Measurements from ENCODE around the gene OR1D5. TPM values are rescaled to one million over a fixed set of nuclear protein-coding genes. Genes with fewer than 3 reads are reported as not detected.

The OR1D5 gene
- total RNA-seq, 2 experiments from 2014 or later, result not detected

DNA sequence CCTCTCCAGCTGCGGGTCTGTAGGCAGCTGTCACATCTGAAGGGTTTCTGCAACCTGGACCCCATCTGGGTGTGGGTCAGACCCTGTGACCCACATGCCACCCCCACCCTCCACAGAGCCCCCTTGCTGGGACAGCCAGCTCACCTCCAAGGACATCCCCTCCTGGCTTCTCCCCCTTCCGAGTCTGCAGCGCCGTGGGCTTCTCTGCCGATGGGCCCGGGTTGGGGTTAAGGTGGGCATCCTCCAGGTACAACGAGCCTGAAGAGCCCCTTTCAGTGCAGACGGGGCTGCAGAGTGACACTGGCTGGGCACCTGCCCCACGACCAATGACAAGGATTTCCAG lies 28.9 kb downstream of the OR1D5 start:
- Mint-ChIP-seq H3K4me3 (no peak overlapping the region), H3K9me3 (no peaks in the 10 kb centered on the region), H3K27ac (no peak overlapping the region), H3K36me3 (ENCODE audit: low read depth) (peaks cover 21% of the 10 kb centered on the region), H3K4me1 (ENCODE audit: low read depth) (peaks cover 6% of the 10 kb centered on the region), H3K27me3 (no peaks in the 10 kb centered on the region)
- DNase-seq, result peak in 1 of 14 experiments; percentile 28
- Histone ChIP-seq H3K36me3 (ENCODE audit: insufficient read depth, low read length) (peaks cover 19% of the 10 kb centered on the region), H3K9me3 (ENCODE audit: control insufficient read depth in 1 of 2, insufficient read depth in 1 of 2, low read length in 2 of 2) (no peaks in the 10 kb centered on the region), H3K27me3 (ENCODE audit: control insufficient read depth in 1 of 2, insufficient read depth in 2 of 2, low read length in 2 of 2) (no peaks in the 10 kb centered on the region), H3K4me3 (ENCODE audit: low read length) (no peak overlapping the region), H3K4me1 (ENCODE audit: insufficient read depth, low read length) (peaks cover 3% of the 10 kb centered on the region), H3K27ac (ENCODE audit: low read depth in 1 of 2, low read length in 2 of 2) (no peak overlapping the region)
- ChIA-PET POLR2A (no interaction called here), CTCF (interaction anchor here (0.6 kb wide), 1 partner anchor 59 kb away, joined by 3 read pairs; no protein-coding TSS in a partner anchor)
- ATAC-seq (ENCODE audit: poor library complexity), result no peak
- intact Hi-C loops (cut with DNase I, micrococcal nuclease), result no loop called here
- no peak for TF ChIP-seq CTCF (IDR thresholded peaks at IDR 0.05)

- Histone ChIP-seq H3K36me3 (ENCODE audit: insufficient read depth, low read length) (peaks cover 25% of the 10 kb centered on the region), H3K9me3 (ENCODE audit: control insufficient read depth in 1 of 2, insufficient read depth in 1 of 2, low read length in 2 of 2) (no peaks in the 10 kb centered on the region), H3K27ac (ENCODE audit: low read depth in 1 of 2, low read length in 2 of 2) (no peak overlapping the region), H3K4me3 (ENCODE audit: low read length) (no peak overlapping the region), H3K4me1 (ENCODE audit: insufficient read depth, low read length) (peaks cover 2% of the 10 kb centered on the region), H3K27me3 (ENCODE audit: control insufficient read depth in 1 of 2, insufficient read depth in 2 of 2, low read length in 2 of 2) (no peaks in the 10 kb centered on the region)
- H3K4me1 Mint-ChIP-seq (ENCODE audit: low read depth), result peaks cover 2% of the 10 kb centered on the region
- peaks cover 27% of the 10 kb centered on the region for H3K36me3 Mint-ChIP-seq (ENCODE audit: low read depth)
- POLR2A ChIA-PET, result no interaction called here
- H3K27me3 Mint-ChIP-seq, result no peaks in the 10 kb centered on the region
- no peak for DNase-seq
- H3K9me3 Mint-ChIP-seq, result no peaks in the 10 kb centered on the region
- no peak for TF ChIP-seq CTCF (IDR thresholded peaks at IDR 0.05)
- no peak for ATAC-seq (ENCODE audit: poor library complexity)
- no peak overlapping the region for H3K4me3 Mint-ChIP-seq
- intact Hi-C loops (cut with DNase I, micrococcal nuclease), result no loop called here
- CTCF ChIA-PET, result no interaction called here
- no peak overlapping the region for H3K27ac Mint-ChIP-seq
These were observed 29.4 kb downstream of the OR1D5 start for GRCh38 chr17:3033741-3034577.

DNA sequence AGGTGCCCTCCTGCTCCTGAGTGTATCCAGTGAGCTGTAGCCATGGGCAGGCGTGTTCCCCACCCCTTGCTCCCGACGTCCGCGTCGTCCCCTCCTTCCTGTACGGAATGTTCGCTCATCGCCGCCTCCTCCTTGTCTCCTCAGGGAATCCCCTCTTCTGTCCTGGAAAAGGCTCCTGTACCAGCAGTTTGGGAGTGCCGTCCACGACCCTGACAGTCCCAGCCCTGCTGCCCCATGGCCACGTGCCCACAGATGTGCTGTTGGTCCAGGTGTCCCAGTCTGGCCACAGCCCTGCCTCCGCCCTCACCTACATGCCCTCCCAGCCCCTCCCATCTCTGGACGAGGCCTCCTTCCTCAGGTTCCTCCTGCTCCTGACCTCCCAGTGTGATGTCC lies 30.2 kb downstream of the OR1D5 start:
- no peaks in the 10 kb centered on the region for H3K9me3 ChIP-seq (ENCODE audit: control insufficient read depth in 1 of 2, insufficient read depth in 1 of 2, low read length in 2 of 2)
- Mint-ChIP-seq H3K9me3 (no peaks in the 10 kb centered on the region), H3K36me3 (ENCODE audit: low read depth) (peaks cover 32% of the 10 kb centered on the region), H3K27ac (no peak overlapping the region), H3K4me3 (no peak overlapping the region), H3K4me1 (ENCODE audit: low read depth) (no peaks in the 10 kb centered on the region), H3K27me3 (no peaks in the 10 kb centered on the region)
- intact Hi-C loops (cut with DNase I, micrococcal nuclease), result no loop called here
- no peak overlapping the region for H3K27ac ChIP-seq (ENCODE audit: low read depth in 1 of 2, low read length in 2 of 2)
- CTCF ChIA-PET, result no interaction called here
- H3K27me3 ChIP-seq (ENCODE audit: control insufficient read depth in 1 of 2, insufficient read depth in 2 of 2, low read length in 2 of 2), result no peaks in the 10 kb centered on the region
- peaks cover 31% of the 10 kb centered on the region for H3K36me3 ChIP-seq (ENCODE audit: insufficient read depth, low read length)
- H3K4me1 ChIP-seq (ENCODE audit: insufficient read depth, low read length), result no peaks in the 10 kb centered on the region
- DNase-seq, result peak in 2 of 14 experiments; percentile 8 to 19
- H3K4me3 ChIP-seq (ENCODE audit: low read length), result no peak overlapping the region
- ATAC-seq (ENCODE audit: poor library complexity), result no peak
- no peak for TF ChIP-seq CTCF (IDR thresholded peaks at IDR 0.05)
- POLR2A ChIA-PET, result no interaction called here

All from CD4-positive, alpha-beta T cell (primary cell).